Activated T-helper 1 cell treated with anti-CD3 and anti-CD28 coated beads, Interleukin-12 subunit alpha, Interleukin-12 subunit beta, Interleukin-2, Interleukin-4 antibody, amounts not matched to agents 30 ng/mL and 10 ng/mL and 1 ng/mL, durations not matched to agents 14 hours and 24 hours and 36 hours (primary cell): ENCODE data around the gene TLCD5. TPM values are rescaled to one million over a fixed set of nuclear protein-coding genes. Genes with fewer than 3 reads are reported as not detected.

Experiments
- DNase-seq: peaks from one replicate; pipeline ENCODE4 v3.0.0; 2021; ENCODE audit warnings: low spot score
- H3K27ac Mint-ChIP-seq: one replicate; pipeline ENCODE4 v1.8.0; 2021; ENCODE audit warnings: mild to moderate bottlenecking, mixed read lengths
- H3K27me3 Mint-ChIP-seq: one replicate; pipeline ENCODE4 v1.8.0; 2022; ENCODE audit warnings: mild to moderate bottlenecking, moderate library complexity, mixed read lengths; ENCODE audit not compliant: insufficient read depth
- H3K36me3 Mint-ChIP-seq: one replicate; pipeline ENCODE4 v1.8.0; 2021; ENCODE audit warnings: low read depth, mixed read lengths
- H3K4me1 Mint-ChIP-seq: one replicate; pipeline ENCODE4 v1.8.0; 2021; ENCODE audit warnings: low read depth, mixed read lengths
- H3K4me3 Mint-ChIP-seq: one replicate; pipeline ENCODE4 v1.8.0; 2021; ENCODE audit warnings: mild to moderate bottlenecking, moderate library complexity, mixed read lengths
- H3K9me3 Mint-ChIP-seq: one replicate; pipeline ENCODE4 v1.8.0; 2021; ENCODE audit warnings: mixed read lengths
- intact Hi-C: fragments of 100-400 bp; cut with micrococcal nuclease; formaldehyde crosslinking; loops from one replicate; pipeline ENCODE4 v1.15.1; 2024
- total RNA-seq: library from RNA; stranded (reverse); gene quantifications from 2 replicates; pipeline ENCODE4 v1.2.3, GENCODE V29; 2022

Gene TLCD5
- total RNA-seq, 1 donor from 2014 or later = 1.7 TPM

- H3K27ac Mint-ChIP-seq = no peak overlapping the region
Measured at GRCh38 chr11:120346233-120346632, 21.1 kb downstream of the TLCD5 start.

GRCh38 chr11:120350637-120351036, 25.5 kb downstream of the TLCD5 start:
- H3K36me3 Mint-ChIP-seq = no peaks in the 10 kb centered on the region
- peaks cover 56% of the 10 kb centered on the region for H3K27me3 Mint-ChIP-seq
- DNase-seq = no peak
- intact Hi-C loops = no loop called here
- no peaks in the 10 kb centered on the region for H3K9me3 Mint-ChIP-seq
- H3K27ac Mint-ChIP-seq = no peak overlapping the region
- H3K4me3 Mint-ChIP-seq = no peak overlapping the region
- H3K4me1 Mint-ChIP-seq = peaks cover 13% of the 10 kb centered on the region

More at GRCh38 chr11:120346233-120346632, 21.1 kb downstream of the TLCD5 start:
- H3K36me3 Mint-ChIP-seq = peaks cover 4% of the 10 kb centered on the region
- no peak for DNase-seq
- peaks cover 57% of the 10 kb centered on the region for H3K27me3 Mint-ChIP-seq
- intact Hi-C loops = loop anchor here (10.0 kb wide), 1 partner anchor 689 kb away; no protein-coding TSS in a partner anchor
- H3K4me1 Mint-ChIP-seq = peaks cover 42% of the 10 kb centered on the region
- H3K4me3 Mint-ChIP-seq = no peak overlapping the region
- peaks cover 6% of the 10 kb centered on the region for H3K9me3 Mint-ChIP-seq

- H3K9me3 Mint-ChIP-seq = no peaks in the 10 kb centered on the region
- peaks cover 50% of the 10 kb centered on the region for H3K27me3 Mint-ChIP-seq
Measured at GRCh38 chr11:120352405-120352804, 27.3 kb downstream of the TLCD5 start.

GRCh38 chr11:120354068-120354467, 29.0 kb downstream of the TLCD5 start:
- no peak overlapping the region for H3K4me3 Mint-ChIP-seq
- no peaks in the 10 kb centered on the region for H3K36me3 Mint-ChIP-seq
- H3K4me1 Mint-ChIP-seq = peaks cover 5% of the 10 kb centered on the region
- DNase-seq = no peak
- H3K27me3 Mint-ChIP-seq = peaks cover 44% of the 10 kb centered on the region
- no peaks in the 10 kb centered on the region for H3K9me3 Mint-ChIP-seq
- H3K27ac Mint-ChIP-seq = no peak overlapping the region
- intact Hi-C loops = no loop called here

More at GRCh38 chr11:120352405-120352804, 27.3 kb downstream of the TLCD5 start:
- Mint-ChIP-seq H3K27ac (no peak overlapping the region), H3K4me1 (peaks cover 5% of the 10 kb centered on the region), H3K36me3 (no peaks in the 10 kb centered on the region), H3K4me3 (no peak overlapping the region)
- intact Hi-C loops = no loop called here
- DNase-seq = no peak

GRCh38 chr11:120354779-120355178, 29.7 kb downstream of the TLCD5 start:
- intact Hi-C loops = no loop called here
- Mint-ChIP-seq H3K4me3 (no peak overlapping the region), H3K36me3 (no peaks in the 10 kb centered on the region), H3K27me3 (peaks cover 38% of the 10 kb centered on the region), H3K9me3 (no peaks in the 10 kb centered on the region), H3K4me1 (peaks cover 5% of the 10 kb centered on the region), H3K27ac (no peak overlapping the region)
- no peak for DNase-seq

GRCh38 chr11:120357620-120358019, 32.5 kb downstream of the TLCD5 start:
- Mint-ChIP-seq H3K36me3 (no peaks in the 10 kb centered on the region), H3K4me1 (no peaks in the 10 kb centered on the region), H3K4me3 (no peak overlapping the region), H3K27me3 (peaks cover 27% of the 10 kb centered on the region), H3K27ac (no peak overlapping the region), H3K9me3 (no peaks in the 10 kb centered on the region)
- DNase-seq = no peak
- intact Hi-C loops = no loop called here

- no peak overlapping the region for H3K27ac Mint-ChIP-seq
- H3K36me3 Mint-ChIP-seq = no peaks in the 10 kb centered on the region
- intact Hi-C loops = no loop called here
- H3K27me3 Mint-ChIP-seq = peaks cover 26% of the 10 kb centered on the region
- no peaks in the 10 kb centered on the region for H3K4me1 Mint-ChIP-seq
- H3K9me3 Mint-ChIP-seq = no peaks in the 10 kb centered on the region
- H3K4me3 Mint-ChIP-seq = no peak overlapping the region
- DNase-seq = no peak
Measured at GRCh38 chr11:120358729-120359128, 33.6 kb downstream of the TLCD5 start.

GRCh38 chr11:120363436-120363835, 38.3 kb downstream of the TLCD5 start:
- Mint-ChIP-seq H3K4me3 (no peak overlapping the region), H3K4me1 (no peaks in the 10 kb centered on the region), H3K27me3 (peaks cover 24% of the 10 kb centered on the region), H3K9me3 (no peaks in the 10 kb centered on the region), H3K27ac (no peak overlapping the region), H3K36me3 (no peaks in the 10 kb centered on the region)
- no peak for DNase-seq
- intact Hi-C loops = no loop called here

GRCh38 chr11:120365512-120365911, 40.4 kb downstream of the TLCD5 start:
- H3K27ac Mint-ChIP-seq = no peak overlapping the region
- intact Hi-C loops = no loop called here
- no peaks in the 10 kb centered on the region for H3K4me1 Mint-ChIP-seq
- no peak overlapping the region for H3K4me3 Mint-ChIP-seq
- H3K27me3 Mint-ChIP-seq = peaks cover 35% of the 10 kb centered on the region
- no peak for DNase-seq
- no peaks in the 10 kb centered on the region for H3K9me3 Mint-ChIP-seq
- no peaks in the 10 kb centered on the region for H3K36me3 Mint-ChIP-seq

GRCh38 chr11:120372296-120372695, 47.2 kb downstream of the TLCD5 start:
- no peak overlapping the region for H3K27ac Mint-ChIP-seq
- no peaks in the 10 kb centered on the region for H3K9me3 Mint-ChIP-seq
- peaks cover 13% of the 10 kb centered on the region for H3K27me3 Mint-ChIP-seq
- H3K36me3 Mint-ChIP-seq = no peaks in the 10 kb centered on the region
- intact Hi-C loops = no loop called here
- DNase-seq = no peak
- no peaks in the 10 kb centered on the region for H3K4me1 Mint-ChIP-seq
- H3K4me3 Mint-ChIP-seq = no peak overlapping the region

GRCh38 chr11:120375076-120375475, 50.0 kb downstream of the TLCD5 start:
- intact Hi-C loops = no loop called here
- DNase-seq = no peak
- H3K4me1 Mint-ChIP-seq = peaks cover 5% of the 10 kb centered on the region
- H3K9me3 Mint-ChIP-seq = peaks cover 12% of the 10 kb centered on the region
- H3K4me3 Mint-ChIP-seq = no peak overlapping the region
- H3K27me3 Mint-ChIP-seq = peaks cover 14% of the 10 kb centered on the region
- peaks cover 3% of the 10 kb centered on the region for H3K36me3 Mint-ChIP-seq
- no peak overlapping the region for H3K27ac Mint-ChIP-seq

GRCh38 chr11:120376547-120377182, 51.6 kb downstream of the TLCD5 start:
- intact Hi-C loops = no loop called here
- Mint-ChIP-seq H3K27me3 (peaks cover 21% of the 10 kb centered on the region), H3K36me3 (peaks cover 3% of the 10 kb centered on the region), H3K4me3 (no peak overlapping the region), H3K27ac (no peak overlapping the region), H3K4me1 (peaks cover 5% of the 10 kb centered on the region), H3K9me3 (peaks cover 12% of the 10 kb centered on the region)
- no peak for DNase-seq

GRCh38 chr11:120378474-120378873, 53.4 kb downstream of the TLCD5 start:
- intact Hi-C loops = no loop called here
- Mint-ChIP-seq H3K36me3 (peaks cover 3% of the 10 kb centered on the region), H3K4me3 (no peak overlapping the region), H3K9me3 (peaks cover 12% of the 10 kb centered on the region), H3K27me3 (peaks cover 22% of the 10 kb centered on the region), H3K27ac (no peak overlapping the region), H3K4me1 (peaks cover 5% of the 10 kb centered on the region)
- DNase-seq = no peak

GRCh38 chr11:120381401-120381800, 56.3 kb downstream of the TLCD5 start:
- Mint-ChIP-seq H3K9me3 (peaks cover 12% of the 10 kb centered on the region), H3K27me3 (peaks cover 33% of the 10 kb centered on the region), H3K27ac (no peak overlapping the region), H3K36me3 (peaks cover 3% of the 10 kb centered on the region), H3K4me1 (peaks cover 5% of the 10 kb centered on the region), H3K4me3 (no peak overlapping the region)
- no peak for DNase-seq
- intact Hi-C loops = no loop called here
